GM12892 (cell line): ENCODE data around the gene PLVAP.

Experiments
- DNase-seq: peaks from one replicate; pipeline ENCODE4 v3.0.0; 2011; ENCODE audit not compliant: insufficient read length
- FAIRE-seq: peaks from 2 replicates; lab custom pipeline; 2011; peaks lifted over from hg19 to GRCh38; lab: Jason Lieb, UNC
- POLR2A ChIP-seq: IDR thresholded peaks from 2 replicates; pipeline ENCODE4 v1.6.1; 2011; ENCODE audit warnings: low read depth, low read length, control low read depth
- POLR2AphosphoS5 ChIP-seq: IDR thresholded peaks from 2 replicates; pipeline ENCODE4 v1.6.1; 2011; ENCODE audit warnings: low read depth, low read length, control low read depth
- TAF1 ChIP-seq: IDR thresholded peaks from 2 replicates; pipeline ENCODE4 v1.6.1; 2011; ENCODE audit warnings: low read depth, mild to moderate bottlenecking, control low read depth, low read length, borderline replicate concordance

The PLVAP gene

GRCh38 chr19:17323300-17323963 lies 53.7 kb downstream of the PLVAP start:
- TF ChIP-seq POLR2A, result no peak
- TF ChIP-seq POLR2AphosphoS5, result no peak
- no peak for TF ChIP-seq TAF1
- DNase-seq, result no peak
- FAIRE-seq, result no peak

- FAIRE-seq (no peak), DNase-seq (no peak)
- TF ChIP-seq POLR2AphosphoS5 (no peak), TAF1 (no peak), POLR2A (no peak)
These were observed 54.3 kb downstream of the PLVAP start for GRCh38 chr19:17322854-17323253.

- DNase-seq (no peak), FAIRE-seq (no peak)
- TF ChIP-seq POLR2A, result peak; percentile 28; the same call in 1 of the 2 replicates
- no peak for TF ChIP-seq TAF1
- TF ChIP-seq POLR2AphosphoS5, result peak; percentile 56; the same call in 1 of the 2 replicates
These were observed 55.3 kb downstream of the PLVAP start for GRCh38 chr19:17321655-17322489.

GRCh38 chr19:17320435-17320834 lies 56.7 kb downstream of the PLVAP start:
- FAIRE-seq (no peak), DNase-seq (no peak)
- TF ChIP-seq TAF1 (no peak), POLR2AphosphoS5 (no peak), POLR2A (no peak)

GRCh38 chr19:17319473-17320238 lies 57.5 kb downstream of the PLVAP start:
- TF ChIP-seq POLR2AphosphoS5 (no peak), POLR2A (no peak), TAF1 (no peak)
- no peak for FAIRE-seq
- no peak for DNase-seq

- FAIRE-seq (no peak), DNase-seq (no peak)
- TF ChIP-seq TAF1 (no peak), POLR2A (no peak), POLR2AphosphoS5 (no peak)
These were observed 58.2 kb downstream of the PLVAP start for GRCh38 chr19:17318966-17319365.

- TF ChIP-seq POLR2AphosphoS5, result no peak
- TF ChIP-seq POLR2A, result no peak
- no peak for TF ChIP-seq TAF1
- DNase-seq (no peak), FAIRE-seq (no peak)
These were observed 63.0 kb downstream of the PLVAP start for GRCh38 chr19:17314007-17314593.

- no peak for FAIRE-seq
- TF ChIP-seq POLR2AphosphoS5 (no peak), TAF1 (no peak), POLR2A (no peak)
- no peak for DNase-seq
These were observed 64.7 kb downstream of the PLVAP start for GRCh38 chr19:17312189-17313113.

- no peak for TF ChIP-seq TAF1
- no peak for TF ChIP-seq POLR2AphosphoS5
- no peak for TF ChIP-seq POLR2A
- no peak for FAIRE-seq
- no peak for DNase-seq
These were observed 65.5 kb downstream of the PLVAP start for GRCh38 chr19:17311455-17312188.

- DNase-seq, result no peak
- FAIRE-seq, result peak; percentile 40
- no peak for TF ChIP-seq POLR2AphosphoS5
- no peak for TF ChIP-seq POLR2A
- no peak for TF ChIP-seq TAF1
These were observed 67.1 kb downstream of the PLVAP start for GRCh38 chr19:17309965-17310461.
